ENCODE results near the gene PRAC2. TPM values are rescaled to one million over a fixed set of nuclear protein-coding genes. Genes with fewer than 3 reads are reported as not detected.

PRAC2 gene
- total and polyA plus RNA-seq, 2 of the 8 experiments (the other 6 are each of a cell fraction or from before 2014, with no cell fraction given): not detected

DNA sequence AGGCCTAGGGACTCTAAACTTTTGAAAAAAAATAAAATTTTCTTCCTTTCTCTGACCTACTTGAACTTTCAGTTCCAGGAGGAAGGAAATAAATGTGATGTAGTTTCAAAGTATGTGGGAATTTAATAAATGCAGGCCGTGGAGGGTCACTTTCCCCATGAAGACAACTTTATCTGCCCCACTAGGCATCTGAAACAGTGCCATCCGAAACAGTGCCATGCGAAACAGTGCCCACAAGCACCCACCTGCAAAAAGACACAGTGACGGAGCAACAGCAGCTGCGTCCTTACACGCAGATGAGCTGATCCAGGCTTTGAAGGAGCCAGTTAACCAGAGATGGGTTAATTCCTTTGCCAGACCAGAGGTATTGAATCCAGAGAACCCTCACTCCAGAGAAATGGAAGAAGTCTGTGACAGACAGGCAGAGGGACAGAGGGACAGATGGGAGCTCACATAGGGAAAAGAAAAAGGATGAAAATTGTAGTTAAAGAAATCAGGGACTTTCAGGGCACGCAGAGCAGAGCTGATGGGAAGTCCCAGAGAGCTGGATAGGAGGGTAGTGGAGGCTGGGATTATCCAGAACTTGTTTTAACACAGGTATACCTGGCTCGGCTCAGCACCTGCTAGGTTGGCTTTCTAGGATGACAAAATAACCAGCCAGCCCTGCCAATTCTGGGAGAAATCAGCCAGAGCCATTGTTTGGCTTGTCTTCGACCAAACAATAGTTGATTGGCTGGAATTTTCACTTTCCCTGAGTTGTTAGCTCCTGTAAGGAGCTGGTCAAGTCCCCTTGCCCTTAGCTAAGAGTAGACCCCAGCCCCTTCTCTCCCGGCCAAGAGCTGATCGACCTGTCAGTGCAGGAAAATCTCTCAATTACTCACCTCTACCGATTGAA lies 22.6 kb downstream of the PRAC2 start:
- Histone ChIP-seq H3K27ac (ENCODE audit: low read depth, low read length) (no peak overlapping the region), H3K9me3 (ENCODE audit: insufficient read depth in 2 of 2, low read depth in 1 of 2, low read length in 1 of 2) (no peaks in the 10 kb centered on the region), H3K4me2 (ENCODE audit: insufficient read depth in 1 of 2, low read depth in 2 of 2, low read length in 2 of 2) (no peak overlapping the region; a peak in 1 of 4 replicates), H4K91ac (replicated peaks; ENCODE audit: insufficient read length, low read length) (no peak overlapping the region), H3K4ac (replicated peaks; ENCODE audit: insufficient read length, low read depth, low read length) (no peak overlapping the region), H2AFZ (ENCODE audit: low read length) (no peak overlapping the region), H2BK15ac (ENCODE audit: low read length) (no peak overlapping the region; the same call in 1 of the 2 replicates), H3K18ac (ENCODE audit: extremely low read depth, low read length) (no peak overlapping the region), H3K9ac (replicated peaks in 1 of 4; ENCODE audit: extremely low read depth in 1 of 4, low read depth in 3 of 4, low read length in 3 of 4) (no peak overlapping the region), H4K5ac (ENCODE audit: insufficient read length, low read depth, low read length) (no peak overlapping the region), H3K56ac (replicated peaks; ENCODE audit: insufficient read length, low read depth, low read length) (no peak overlapping the region), H3K4me1 (replicated peaks in 1 of 4; ENCODE audit: control insufficient read depth in 3 of 4, insufficient read depth in 4 of 4, low read length in 3 of 4) (peaks cover 0 to 6% (median 5%) of the 10 kb centered on the region in 4 experiments; a peak in 4 of 7 replicates), H4K20me1 (replicated peaks in 1 of 2; ENCODE audit: control insufficient read depth in 1 of 2, insufficient read depth in 2 of 2, low read length in 2 of 2) (peaks cover 13 to 23% of the 10 kb centered on the region in 2 experiments), H3K27me3 (replicated peaks in 1 of 4; ENCODE audit: control insufficient read depth in 3 of 4, extremely low read depth in 1 of 4, insufficient read depth in 3 of 4, low read length in 3 of 4) (peaks cover 93 to 100% (median 97%) of the 10 kb centered on the region in 4 experiments), H2BK12ac (ENCODE audit: low read depth, low read length) (no peak overlapping the region), H4K8ac (ENCODE audit: extremely low read depth, insufficient read depth, low read length) (no peak overlapping the region), H3K79me1 (ENCODE audit: low read depth, low read length) (no peaks in the 10 kb centered on the region), H2BK5ac (ENCODE audit: low read depth, low read length) (no peak overlapping the region), H2BK120ac (replicated peaks; ENCODE audit: low read depth, low read length) (no peak overlapping the region), H3K4me3 (ENCODE audit: extremely low read depth in 1 of 4, insufficient read depth in 2 of 4, low read depth in 3 of 4, low read length in 4 of 4) (no peak overlapping the region), H2BK20ac (ENCODE audit: low read length) (no peak overlapping the region), H3K14ac (ENCODE audit: insufficient read length) (no peak overlapping the region), H3K23ac (ENCODE audit: insufficient read length) (no peak overlapping the region), H3K36me3 (ENCODE audit: control insufficient read depth in 2 of 4, insufficient read depth in 4 of 4, low read length in 3 of 4) (peaks cover 0 to 5% (median 0%) of the 10 kb centered on the region in 4 experiments; a peak in 1 of 8 replicates), H2AK5ac (ENCODE audit: low read depth, low read length) (no peak overlapping the region), H3K79me2 (ENCODE audit: control insufficient read depth in 1 of 2, insufficient read depth in 2 of 2, low read length in 2 of 2) (no peaks in the 10 kb centered on the region), H3K23me2 (ENCODE audit: low read depth, low read length) (no peaks in the 10 kb centered on the region)
- DNase-seq (ENCODE audit: low read depth in 1 of 2, low spot score in 2 of 2): no peak
- peak; percentile 68 for TF ChIP-seq RNF2 (IDR thresholded peaks at IDR 0.05; ENCODE audit: borderline replicate concordance, low read depth, low read length, missing control alignments, poor library complexity, severe bottlenecking)
- TF ChIP-seq SIN3A (conservative IDR thresholded peaks at IDR 0.05 in 1 of 2, IDR thresholded peaks at IDR 0.05 in 1 of 2; ENCODE audit: low read depth in 1 of 2, low read length in 2 of 2): no peak
- TF ChIP-seq SIX5 (IDR thresholded peaks at IDR 0.05; ENCODE audit: low read depth, low read length): no peak
- peak; percentile 54; the same call in 1 of the 2 replicates for TF ChIP-seq SUZ12 (IDR thresholded peaks at IDR 0.05; ENCODE audit: low read length)
- peak; percentile 63 for TF ChIP-seq EZH2 (IDR thresholded peaks at IDR 0.05; ENCODE audit: low read depth, low read length, severe bottlenecking)
- ChIA-PET CTCF (ENCODE audit: partially characterized antibody) (interaction anchor here (0.6 to 4.6 kb wide), 11 partner anchors 18 to 702 kb away, joined by 3 to 44 read pairs (median 5); partner anchors contain the start of genes HOXB13 and PRAC2), POLR2A (ENCODE audit: partially characterized antibody) (interaction anchor here (0.7 to 1.3 kb wide), 3 partner anchors 10 to 158 kb away, joined by 3 read pairs; no protein-coding TSS in a partner anchor)
- WGBS, 2 experiments (ENCODE audit: extremely low coverage in 1 of 2, insufficient coverage in 1 of 2, insufficient read length in 1 of 2, insufficient replicate concordance in 2 of 2, low coverage in 1 of 2, low lambda C conversion rate in 2 of 2, missing lambda C conversion rate in 1 of 2): 31% methylated on average over 12 of the region's 12 CpGs; no CpG with 5 or more reads in 1 of the 2 experiments
- no peak for FAIRE-seq

Data from H1 (cell line).